Epithelial cell of proximal tubule (primary cell): ENCODE results near the gene PITRM1. TPM values are rescaled to one million over a fixed set of nuclear protein-coding genes. Genes with fewer than 3 reads are reported as not detected.

Experiments used
- DNase-seq: peaks from one replicate; pipeline ENCODE4 v3.0.0-alpha.2; 2011; ENCODE audit warnings: low read depth
- H3K4me3 ChIP-seq: 2 replicates; pipeline ENCODE4 v1.5.1; 2011; ENCODE audit warnings: low read depth, mild to moderate bottlenecking, low read length
- CTCF ChIP-seq: conservative IDR thresholded peaks from 2 replicates; pipeline ENCODE4 v1.5.1; 2012; ENCODE audit warnings: low read depth, mild to moderate bottlenecking, low read length
- total RNA-seq: library from RNA; depleted of rRNA; stranded (reverse); fragments of >200 nt; gene quantifications from 2 replicates; pipeline ENCODE4 v1.2.3, GENCODE V29; 2015

The PITRM1 gene
- total RNA-seq, 1 donor from 2014 or later: 69.9 TPM

- TF ChIP-seq CTCF: no peak
- no peak for DNase-seq
- H3K4me3 ChIP-seq: no peak overlapping the region
Measured at GRCh38 chr10:3122034-3122433, 50.5 kb downstream of the PITRM1 start.

GRCh38 chr10:3119796-3120459 lies 52.7 kb downstream of the PITRM1 start:
- peak; percentile 70 for TF ChIP-seq CTCF
- no peak for DNase-seq
- no peak overlapping the region for H3K4me3 ChIP-seq

DNA sequence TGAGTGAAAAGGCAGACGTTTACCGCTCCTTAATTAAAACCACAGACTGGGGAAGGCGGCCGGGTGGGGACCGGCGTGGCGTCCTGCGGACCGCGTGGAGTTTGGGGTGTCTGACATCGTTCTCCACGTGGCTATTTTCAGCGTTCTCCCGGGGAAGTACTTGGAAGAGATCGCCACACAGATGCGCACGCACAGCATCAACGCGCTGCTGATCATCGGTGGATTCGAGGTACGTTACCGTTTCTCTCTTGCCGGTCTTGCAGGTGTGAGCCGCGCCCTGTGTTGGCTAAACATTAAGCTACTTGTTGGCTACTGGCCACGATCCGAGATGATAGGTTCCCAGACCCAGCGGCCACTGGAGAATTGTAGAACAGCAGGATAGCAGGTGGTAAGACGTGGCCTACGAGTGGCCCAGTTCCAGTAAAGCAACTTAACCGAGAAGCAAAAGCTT lies 53.9 kb downstream of the PITRM1 start:
- no peak for TF ChIP-seq CTCF
- DNase-seq: no peak
- no peak overlapping the region for H3K4me3 ChIP-seq

GRCh38 chr10:3117486-3117885 lies 55.1 kb downstream of the PITRM1 start:
- no peak overlapping the region for H3K4me3 ChIP-seq
- DNase-seq: no peak
- TF ChIP-seq CTCF: no peak

DNA sequence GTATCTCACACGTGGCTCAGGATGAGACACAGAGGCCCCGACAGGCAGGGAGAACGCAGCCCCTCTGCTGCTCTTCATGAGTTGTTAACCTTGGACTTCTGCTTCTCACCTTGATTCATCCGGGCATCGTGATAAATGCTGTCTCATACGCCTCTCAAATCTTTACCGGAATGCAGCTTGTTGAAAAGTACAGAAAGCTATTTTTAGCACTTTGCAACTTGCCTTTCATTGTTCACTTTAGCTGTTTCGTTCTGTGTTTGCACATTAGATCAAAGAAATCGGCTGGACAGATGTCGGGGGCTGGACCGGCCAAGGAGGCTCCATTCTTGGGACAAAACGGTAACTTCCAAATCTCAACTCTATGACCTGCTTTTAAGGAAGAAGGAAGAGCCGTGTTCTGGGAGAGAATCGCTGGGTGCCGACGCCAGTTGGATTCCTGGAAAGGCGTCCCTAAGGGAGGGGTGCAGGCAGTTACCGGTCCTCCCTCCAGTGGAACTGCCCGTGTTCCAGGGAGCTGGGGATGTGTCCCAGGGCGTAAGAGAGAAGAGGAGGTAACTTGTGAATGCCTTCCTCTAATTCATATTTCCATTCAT lies 56.0 kb downstream of the PITRM1 start:
- TF ChIP-seq CTCF: no peak
- DNase-seq: no peak
- no peak overlapping the region for H3K4me3 ChIP-seq

DNA sequence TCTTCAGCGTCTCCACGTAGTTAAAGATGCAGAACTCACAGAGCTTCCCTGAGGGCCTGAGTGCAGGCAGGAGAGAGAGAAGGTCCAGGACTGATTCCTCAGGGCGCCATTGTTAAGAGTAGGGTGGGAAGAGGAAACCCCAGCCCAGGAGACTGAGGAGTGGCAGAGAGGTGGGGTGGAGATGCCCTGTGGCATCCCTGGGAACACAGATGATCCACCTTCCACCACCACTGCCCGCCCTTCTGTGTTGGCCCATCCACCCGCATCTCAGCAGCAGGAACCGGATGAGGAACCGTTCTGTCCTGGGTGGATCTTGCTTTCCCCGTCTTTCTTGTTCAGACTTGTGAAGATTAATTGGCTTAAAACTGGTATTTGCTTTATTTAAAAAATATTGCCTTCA lies 56.9 kb downstream of the PITRM1 start:
- no peak overlapping the region for H3K4me3 ChIP-seq
- TF ChIP-seq CTCF: no peak
- DNase-seq: no peak

DNA sequence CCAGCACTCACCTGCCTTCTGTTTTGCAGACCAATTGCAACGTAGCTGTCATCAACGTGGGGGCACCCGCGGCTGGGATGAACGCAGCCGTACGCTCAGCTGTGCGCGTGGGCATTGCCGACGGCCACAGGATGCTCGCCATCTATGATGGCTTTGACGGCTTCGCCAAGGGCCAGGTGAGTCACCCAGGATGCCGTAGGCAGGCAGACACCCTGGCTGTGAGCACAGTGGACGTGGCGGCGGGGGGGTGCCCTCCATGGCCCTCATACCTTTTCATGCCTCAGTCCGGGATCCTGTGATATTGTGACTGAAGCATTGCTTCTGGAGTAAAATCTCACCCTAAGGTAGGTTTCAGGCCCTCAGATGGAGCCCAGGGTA lies 59.2 kb downstream of the PITRM1 start:
- TF ChIP-seq CTCF: no peak
- no peak for DNase-seq
- H3K4me3 ChIP-seq: no peak overlapping the region
